22Rv1 (cell line): ENCODE data around the gene ITGAE.

ENCODE experiments used
- CTCF ChIP-seq: fragments of 450-650 bp; IDR thresholded peaks from 2 replicates; pipeline ENCODE4 v1.5.1; 2017; ENCODE audit warnings: mild to moderate bottlenecking
- ZFX ChIP-seq: fragments of 450-650 bp; IDR thresholded peaks from 2 replicates; pipeline ENCODE4 v1.6.1; 2017; ENCODE audit warnings: antibody characterized with exemption, borderline replicate concordance

GRCh38 chr17:3800362-3801271, at the start of gene ITGAE:
- TF ChIP-seq CTCF (no peak), ZFX (no peak)
